H1 (cell line): Measurements from ENCODE around the gene ST6GALNAC3. TPM values are rescaled to one million over a fixed set of nuclear protein-coding genes. Genes with fewer than 3 reads are reported as not detected.

Experiments
- CTCF ChIA-PET: fragments of 300-600 bp; sonication (Branson Sonifier 250); formaldehyde crosslinking; loops from one replicate; lab custom pipeline; 2021; ENCODE audit not compliant: partially characterized antibody; lab: Charles Lee
- POLR2A ChIA-PET: fragments of 300-600 bp; sonication (Branson Sonifier 250); formaldehyde crosslinking; loops from one replicate; lab custom pipeline; 2021; ENCODE audit warnings: inconsistent platforms; ENCODE audit not compliant: partially characterized antibody; lab: Charles Lee
- DNase-seq, 2 experiments: peaks; one replicate each; pipeline versions ENCODE4 v3.0.0 to v3.0.0-alpha.2; 2010 to 2022; ENCODE audit warnings: low spot score in 2 of 2, low read depth in 1 of 2, mixed read lengths in 1 of 2
- FAIRE-seq: peaks from 2 replicates; lab custom pipeline; 2011; peaks lifted over from hg19 to GRCh38; lab: Jason Lieb, UNC
- H2AFZ ChIP-seq: 2 replicates; pipeline ENCODE4 v1.8.1; 2012; ENCODE audit warnings: low read length, inconsistent platforms
- H2AK5ac ChIP-seq: 2 replicates; pipeline ENCODE4 v1.6.1; 2013; ENCODE audit warnings: low read depth, low read length
- H2BK120ac ChIP-seq: replicated peaks from 2 replicates; pipeline ENCODE3; 2013; ENCODE audit warnings: low read depth, low read length, inconsistent platforms
- H2BK12ac ChIP-seq: 2 replicates; pipeline ENCODE4 v1.6.1; 2013; ENCODE audit warnings: low read depth, low read length
- H2BK15ac ChIP-seq: 2 replicates; pipeline ENCODE4 v1.6.1; 2013; ENCODE audit warnings: low read length
- H2BK20ac ChIP-seq: 2 replicates; pipeline ENCODE4 v1.6.1; 2013; ENCODE audit warnings: low read length
- H2BK5ac ChIP-seq: 2 replicates; pipeline ENCODE4 v1.6.1; 2013; ENCODE audit warnings: low read depth, low read length
- H3K14ac ChIP-seq: 2 replicates; pipeline ENCODE4 v1.6.1; 2013; ENCODE audit warnings: inconsistent platforms; ENCODE audit not compliant: insufficient read length
- H3K18ac ChIP-seq: 2 replicates; pipeline ENCODE4 v1.6.1; 2013; ENCODE audit warnings: low read length; ENCODE audit errors: extremely low read depth
- H3K23ac ChIP-seq: 2 replicates; pipeline ENCODE4 v1.6.1; 2013; ENCODE audit warnings: inconsistent platforms; ENCODE audit not compliant: insufficient read length
- H3K23me2 ChIP-seq: 2 replicates; pipeline ENCODE4 v1.6.1; 2013; ENCODE audit warnings: low read depth, low read length
- H3K27ac ChIP-seq: 2 replicates; pipeline ENCODE4 v1.6.1; 2011; ENCODE audit warnings: low read depth, low read length, inconsistent platforms
- H3K27me3 ChIP-seq, 4 experiments: replicated peaks in 1 of 4; 1 replicate in 1 of 4; 2 replicates in 3 of 4; pipeline versions ENCODE4 v1.6.1 to v1.8.1; 2011 to 2013; ENCODE audit warnings: low read length in 3 of 4, mild to moderate bottlenecking in 3 of 4, inconsistent platforms in 2 of 4, mixed read lengths in 2 of 4, moderate library complexity in 1 of 4; ENCODE audit not compliant: control insufficient read depth in 3 of 4, insufficient read depth in 3 of 4; ENCODE audit errors: extremely low read depth in 1 of 4
- H3K36me3 ChIP-seq, 4 experiments: 2 replicates each; pipeline versions ENCODE4 v1.6.1 to v1.8.1; 2011 to 2013; ENCODE audit warnings: mild to moderate bottlenecking in 4 of 4, low read length in 3 of 4, moderate library complexity in 2 of 4, control low read depth in 1 of 4, inconsistent platforms in 1 of 4; ENCODE audit not compliant: insufficient read depth in 4 of 4, control insufficient read depth in 2 of 4
- H3K4ac ChIP-seq: replicated peaks from 2 replicates; pipeline ENCODE3; 2013; ENCODE audit warnings: low read length, low read depth, mixed read lengths, inconsistent platforms; ENCODE audit not compliant: insufficient read length
- H3K4me1 ChIP-seq, 4 experiments: replicated peaks in 1 of 4; 1 replicate in 1 of 4; 2 replicates in 3 of 4; pipeline versions ENCODE4 v1.6.1 to v1.8.1; 2011 to 2013; ENCODE audit warnings: low read length in 3 of 4, inconsistent platforms in 2 of 4, mixed read lengths in 1 of 4; ENCODE audit not compliant: insufficient read depth in 4 of 4, control insufficient read depth in 3 of 4
- H3K4me2 ChIP-seq, 2 experiments: 2 replicates each; pipeline versions ENCODE4 v1.6.1 to v1.8.1; 2011 to 2013; ENCODE audit warnings: low read depth in 2 of 2, low read length in 2 of 2, control low read depth in 1 of 2, inconsistent platforms in 1 of 2, mild to moderate bottlenecking in 1 of 2; ENCODE audit not compliant: insufficient read depth in 1 of 2
- H3K4me3 ChIP-seq, 4 experiments: fragments of 200-600, 300-600 bp in 1 of 4; sonication (generic), shearing (Covaris generic), sonication (Bioruptor Twin) in 1 of 4; 2 replicates each; pipeline versions ENCODE4 v1.5.1 to v1.8.1; 2011 to 2016; ENCODE audit warnings: low read length in 4 of 4, low read depth in 3 of 4, control low read depth in 2 of 4, inconsistent platforms in 2 of 4, mild to moderate bottlenecking in 2 of 4, mixed read lengths in 1 of 4, moderate library complexity in 1 of 4; ENCODE audit not compliant: insufficient read depth in 2 of 4; ENCODE audit errors: extremely low read depth in 1 of 4
- H3K56ac ChIP-seq: replicated peaks from 2 replicates; pipeline ENCODE3; 2013; ENCODE audit warnings: low read depth, mild to moderate bottlenecking, mixed read lengths, low read length, inconsistent platforms; ENCODE audit not compliant: insufficient read length
- H3K79me1 ChIP-seq: 2 replicates; pipeline ENCODE4 v1.6.1; 2013; ENCODE audit warnings: low read depth, low read length, control low read depth
- H3K79me2 ChIP-seq, 2 experiments: 2 replicates each; pipeline versions ENCODE4 v1.6.1 to v1.8.1; 2012 to 2013; ENCODE audit warnings: low read length in 2 of 2, mild to moderate bottlenecking in 2 of 2, inconsistent platforms in 1 of 2; ENCODE audit not compliant: insufficient read depth in 2 of 2, control insufficient read depth in 1 of 2
- H3K9ac ChIP-seq, 4 experiments: replicated peaks in 1 of 4; 1 replicate in 1 of 4; 2 replicates in 3 of 4; pipeline versions ENCODE4 v1.6.1 to v1.8.1; 2011 to 2013; ENCODE audit warnings: low read depth in 3 of 4, low read length in 3 of 4, control low read depth in 2 of 4, mild to moderate bottlenecking in 2 of 4, moderate library complexity in 2 of 4, inconsistent platforms in 1 of 4; ENCODE audit errors: extremely low read depth in 1 of 4
- H3K9me3 ChIP-seq, 2 experiments: 2 replicates each; pipeline versions ENCODE4 v1.6.1 to v1.8.1; 2012 to 2013; ENCODE audit warnings: mild to moderate bottlenecking in 2 of 2, moderate library complexity in 2 of 2, control low read depth in 1 of 2, inconsistent platforms in 1 of 2, low read depth in 1 of 2, low read length in 1 of 2, mixed read lengths in 1 of 2; ENCODE audit not compliant: insufficient read depth in 2 of 2
- H4K20me1 ChIP-seq, 2 experiments: replicated peaks in 1 of 2; 2 replicates each; pipeline versions ENCODE3 to v1.8.1; 2011 to 2013; ENCODE audit warnings: inconsistent platforms in 2 of 2, low read length in 2 of 2, mild to moderate bottlenecking in 1 of 2; ENCODE audit not compliant: insufficient read depth in 2 of 2, control insufficient read depth in 1 of 2
- H4K5ac ChIP-seq: 2 replicates; pipeline ENCODE4 v1.6.1; 2013; ENCODE audit warnings: low read length, low read depth, mixed read lengths, inconsistent platforms; ENCODE audit not compliant: insufficient read length
- H4K8ac ChIP-seq: 2 replicates; pipeline ENCODE4 v1.8.0; 2013; ENCODE audit warnings: mild to moderate bottlenecking, moderate library complexity, low read length, inconsistent platforms; ENCODE audit not compliant: insufficient read depth; ENCODE audit errors: extremely low read depth
- H4K91ac ChIP-seq: replicated peaks from 2 replicates; pipeline ENCODE3; 2013; ENCODE audit warnings: low read length, mixed read lengths, inconsistent platforms; ENCODE audit not compliant: insufficient read length
- ASH2L ChIP-seq: fragments of 200-600, 300-600 bp; sonication (generic); IDR thresholded peaks from one replicate; pipeline ENCODE4 v1.7.1; 2017; ENCODE audit warnings: low read length
- CBX5 ChIP-seq: fragments of 300-800, 300-1000 bp; sonication (generic); IDR thresholded peaks from 2 replicates; pipeline ENCODE4 v1.7.1; 2016; ENCODE audit warnings: antibody characterized with exemption, low read length, low read depth
- CHD1 ChIP-seq: IDR thresholded peaks from 2 replicates; pipeline ENCODE4 v1.6.1; 2012; ENCODE audit warnings: low read depth, low read length, improper control_type of control experiment
- CHD2 ChIP-seq: IDR thresholded peaks from 2 replicates; pipeline ENCODE4 v1.6.1; 2012; ENCODE audit warnings: low read length, improper control_type of control experiment
- CREB1 ChIP-seq: IDR thresholded peaks from 2 replicates; pipeline ENCODE4 v1.6.1; 2012; ENCODE audit warnings: inconsistent platforms
- FOSL1 ChIP-seq: IDR thresholded peaks from 2 replicates; pipeline ENCODE4 v1.6.1; 2011; ENCODE audit warnings: mild to moderate bottlenecking, low read depth, low read length, moderate library complexity; ENCODE audit not compliant: insufficient read depth
- KDM1A ChIP-seq: fragments of 200-600, 300-600 bp; sonication (generic); IDR thresholded peaks from 2 replicates; pipeline ENCODE4 v1.7.1; 2016; ENCODE audit warnings: mild to moderate bottlenecking, low read length, borderline replicate concordance
- KDM5A ChIP-seq: fragments of 200-600 bp; IDR thresholded peaks from 2 replicates; pipeline ENCODE4 v1.7.1; 2012; ENCODE audit warnings: mild to moderate bottlenecking, low read length, inconsistent platforms, mixed read lengths
- NRF1 ChIP-seq: IDR thresholded peaks from 2 replicates; pipeline ENCODE4 v1.6.1; 2011; ENCODE audit warnings: mild to moderate bottlenecking, low read depth, low read length, improper control_type of control experiment
- POLR2AphosphoS5 ChIP-seq: IDR thresholded peaks from 2 replicates; pipeline ENCODE4 v1.6.1; 2011; ENCODE audit warnings: low read depth, low read length
- RNF2 ChIP-seq: fragments of 200-900, 300-1000 bp; sonication (generic); IDR thresholded peaks from 2 replicates; pipeline ENCODE4 v1.7.1; 2016; ENCODE audit warnings: borderline replicate concordance, low read depth, mild to moderate bottlenecking, antibody characterized with exemption, low read length; ENCODE audit not compliant: poor library complexity, severe bottlenecking; ENCODE audit errors: missing control alignments
- SP2 ChIP-seq: IDR thresholded peaks from 2 replicates; pipeline ENCODE4 v1.6.1; 2012; ENCODE audit warnings: mild to moderate bottlenecking, low read length, inconsistent platforms
- TAF1 ChIP-seq: IDR thresholded peaks from 2 replicates; pipeline ENCODE4 v1.6.1; 2011; ENCODE audit warnings: mild to moderate bottlenecking, low read depth, low read length
- WGBS, 2 experiments: shearing (Covaris generic) in 1 of 2; methylation state at CpG; one replicate each; pipeline versions ENCODE4 v1.1.6 to v1.1.7; 2013 to 2015; ENCODE audit warnings: low lambda C conversion rate in 2 of 2, mixed read lengths in 2 of 2, inconsistent platforms in 1 of 2, low coverage in 1 of 2, missing lambda C conversion rate in 1 of 2; ENCODE audit not compliant: insufficient replicate concordance in 2 of 2, insufficient coverage in 1 of 2, insufficient read length in 1 of 2; ENCODE audit errors: extremely low coverage in 1 of 2, missing lambda C conversion rate in 1 of 2; 5-methylcytosine and 5-hydroxymethylcytosine counted together
- polyA plus RNA-seq, 7 experiments: library from polyadenylated mRNA; depleted of rRNA in 3 of 7; stranded (reverse) in 5 of 7; unstranded in 2 of 7; fragments of >200 nt in 5 of 7; fragments of 200-250 nt in 2 of 7; gene quantifications; 1 replicate in 5 of 7; 2 replicates in 1 of 7; 4 replicates in 1 of 7; pipeline versions ENCODE4 v1.2.1 to v1.2.3, GENCODE V29; 2011 to 2013; ENCODE audit warnings: missing spikeins in 2 of 7, mixed read lengths in 2 of 7
- total RNA-seq: library from RNA; stranded (reverse); fragmentation: NEBNext Ultra II Directional; extraction: Animal tissue kit (Norgen Biotek cat#: 25700); gene quantifications from 2 replicates; pipeline ENCODE4 v1.2.1, GENCODE V29; 2021

The ST6GALNAC3 gene
- total and polyA plus RNA-seq, 2 of the 8 experiments (the other 6 are each of a cell fraction or from before 2014, with no cell fraction given) = 4.9 to 19.0 TPM

DNA sequence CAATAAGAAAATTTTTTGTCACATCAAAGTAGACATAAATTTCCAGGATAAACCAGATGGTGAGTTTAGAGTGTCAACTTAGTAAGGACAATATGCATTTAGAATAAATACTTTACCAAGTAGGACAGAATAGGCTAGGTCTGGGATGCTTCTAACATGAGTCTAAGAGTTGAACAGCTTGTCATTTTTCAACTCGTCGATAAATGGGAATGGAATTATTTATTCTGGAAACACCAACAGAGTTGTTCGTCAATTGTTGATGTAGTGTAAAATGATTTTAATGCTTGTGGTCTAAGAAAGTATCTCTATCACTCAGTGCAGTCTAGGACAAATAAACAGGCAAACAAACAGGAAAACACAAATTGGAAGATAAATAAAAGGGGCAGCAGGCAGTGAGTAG lies 434.3 kb downstream of the ST6GALNAC3 start:
- peaks cover 0 to 10% (median 3%) of the 10 kb centered on the region in 4 experiments; a peak in 4 of 7 replicates for H3K4me1 ChIP-seq
- H3K36me3 ChIP-seq = no peaks in the 10 kb centered on the region
- H3K23ac ChIP-seq = no peak overlapping the region
- no peak overlapping the region for H3K4me3 ChIP-seq
- H2BK20ac ChIP-seq = no peak overlapping the region
- DNase-seq = no peak
- no peak overlapping the region for H2AFZ ChIP-seq
- H3K79me1 ChIP-seq = no peaks in the 10 kb centered on the region
- no peak overlapping the region for H2BK15ac ChIP-seq
- no peak overlapping the region for H4K91ac ChIP-seq
- no peak overlapping the region for H3K18ac ChIP-seq
- no peak for FAIRE-seq
- H4K5ac ChIP-seq = no peak overlapping the region
- no peaks in the 10 kb centered on the region for H4K20me1 ChIP-seq
- H2BK12ac ChIP-seq = no peak overlapping the region
- 84% methylated on average over 3 of the region's 3 CpGs; no CpG with 5 or more reads in 1 of the 2 experiments for WGBS, 2 experiments
- H3K56ac ChIP-seq = no peak overlapping the region
- no peaks in the 10 kb centered on the region for H3K23me2 ChIP-seq
- H4K8ac ChIP-seq = no peak overlapping the region
- TF ChIP-seq POLR2AphosphoS5 = no peak
- no peak for TF ChIP-seq KDM5A
- TF ChIP-seq RNF2 = no peak
- no peak for TF ChIP-seq NRF1
- no peak for TF ChIP-seq CBX5
- no peak for TF ChIP-seq CHD1
- TF ChIP-seq SP2 = no peak
- TF ChIP-seq KDM1A = no peak
- TF ChIP-seq ASH2L = no peak
- TF ChIP-seq TAF1 = no peak
- TF ChIP-seq CHD2 = no peak
- TF ChIP-seq FOSL1 = no peak
- TF ChIP-seq CREB1 = no peak
- H2BK5ac ChIP-seq = no peak overlapping the region
- no peak overlapping the region for H3K4ac ChIP-seq
- no peak overlapping the region for H3K14ac ChIP-seq
- no peak overlapping the region for H2AK5ac ChIP-seq
- ChIA-PET CTCF (interaction anchor here (1.2 kb wide), 1 partner anchor 354 kb away, joined by 3 read pairs; no protein-coding TSS in a partner anchor), POLR2A (no interaction called here)
- no peaks in the 10 kb centered on the region for H3K79me2 ChIP-seq
- H3K27me3 ChIP-seq = no peaks in the 10 kb centered on the region
- no peak overlapping the region for H3K27ac ChIP-seq
- H3K9me3 ChIP-seq = no peaks in the 10 kb centered on the region
- no peak overlapping the region for H3K4me2 ChIP-seq
- H2BK120ac ChIP-seq = no peak overlapping the region
- H3K9ac ChIP-seq = no peak overlapping the region
